Activated naive CD8-positive, alpha-beta T cell treated with anti-CD3 and anti-CD28 coated beads, Interleukin-2, amount 50 U/mL, for 24 hours (primary cell): Measurements from ENCODE around the gene CCDC154.

ENCODE experiments used
- ATAC-seq: fragments of 150-1000 bp; cut with Tn5 transposase; one replicate; pipeline ENCODE4 v1.10.0; 2021
- DNase-seq: peaks from one replicate; pipeline ENCODE4 v3.0.0; 2021
- H3K27ac Mint-ChIP-seq: one replicate; pipeline ENCODE4 v1.8.0; 2021; ENCODE audit warnings: mild to moderate bottlenecking, mixed read lengths
- H3K27me3 Mint-ChIP-seq: one replicate; pipeline ENCODE4 v1.8.0; 2021; ENCODE audit warnings: mixed read lengths
- H3K36me3 Mint-ChIP-seq: one replicate; pipeline ENCODE4 v1.8.0; 2021; ENCODE audit warnings: low read depth, mixed read lengths
- H3K4me1 Mint-ChIP-seq: one replicate; pipeline ENCODE4 v1.8.0; 2021; ENCODE audit warnings: mixed read lengths
- H3K4me3 Mint-ChIP-seq: one replicate; pipeline ENCODE4 v1.8.0; 2021; ENCODE audit warnings: mild to moderate bottlenecking, moderate library complexity, mixed read lengths
- H3K9me3 Mint-ChIP-seq: one replicate; pipeline ENCODE4 v1.8.0; 2021; ENCODE audit warnings: mixed read lengths

The CCDC154 gene

DNA sequence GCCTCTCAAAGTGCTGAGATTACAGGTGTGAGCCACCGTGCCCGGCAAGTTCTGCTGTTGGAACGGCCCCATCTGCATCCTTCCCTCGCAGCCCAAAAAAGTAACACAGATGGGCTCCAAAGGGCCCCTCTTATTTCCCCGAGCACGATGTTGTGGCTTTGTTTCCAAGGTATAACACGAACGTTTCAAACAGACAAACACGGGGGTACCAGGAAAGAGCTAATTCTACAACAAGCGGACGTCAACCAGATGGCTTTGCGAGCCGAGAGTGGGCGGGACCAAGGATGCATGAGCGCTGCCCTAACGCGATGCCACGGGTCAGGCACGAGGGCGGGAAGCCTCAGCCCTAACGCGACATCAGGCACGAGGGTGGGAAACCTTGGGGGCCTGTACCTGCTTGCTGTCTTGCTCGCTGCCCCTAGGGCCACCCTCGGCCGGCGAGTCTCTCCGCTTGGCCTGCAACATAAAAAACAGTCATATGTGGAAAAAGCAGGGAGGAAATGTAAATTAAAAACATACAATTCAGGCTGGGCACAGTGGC is 54.0 kb downstream of the CCDC154 start:
- ATAC-seq (no peak), DNase-seq (no peak)
- no peak overlapping the region for H3K4me3 Mint-ChIP-seq
- no peaks in the 10 kb centered on the region for H3K9me3 Mint-ChIP-seq
- peaks cover 2% of the 10 kb centered on the region for H3K36me3 Mint-ChIP-seq
- H3K27ac Mint-ChIP-seq = no peak overlapping the region
- H3K27me3 Mint-ChIP-seq = no peaks in the 10 kb centered on the region
- H3K4me1 Mint-ChIP-seq = no peaks in the 10 kb centered on the region

- H3K36me3 Mint-ChIP-seq = peaks cover 4% of the 10 kb centered on the region
- DNase-seq = no peak
- no peak overlapping the region for H3K27ac Mint-ChIP-seq
- no peaks in the 10 kb centered on the region for H3K9me3 Mint-ChIP-seq
- ATAC-seq = no peak
- no peaks in the 10 kb centered on the region for H3K27me3 Mint-ChIP-seq
- H3K4me1 Mint-ChIP-seq = no peaks in the 10 kb centered on the region
- no peak overlapping the region for H3K4me3 Mint-ChIP-seq
Observed at GRCh38 chr16:1389762-1390161, 54.6 kb downstream of the CCDC154 start.

GRCh38 chr16:1387331-1387730 is 57.0 kb downstream of the CCDC154 start:
- no peak for ATAC-seq

GRCh38 chr16:1385232-1385631 is 59.1 kb downstream of the CCDC154 start:
- H3K4me1 Mint-ChIP-seq = peaks cover under 1% of the 10 kb centered on the region
- ATAC-seq (no peak), DNase-seq (no peak)
- H3K27me3 Mint-ChIP-seq = no peaks in the 10 kb centered on the region
- no peak overlapping the region for H3K27ac Mint-ChIP-seq
- peaks cover 3% of the 10 kb centered on the region for H3K36me3 Mint-ChIP-seq
- no peak overlapping the region for H3K4me3 Mint-ChIP-seq
- no peaks in the 10 kb centered on the region for H3K9me3 Mint-ChIP-seq

More at GRCh38 chr16:1387331-1387730, 57.0 kb downstream of the CCDC154 start:
- H3K36me3 Mint-ChIP-seq = peaks cover 5% of the 10 kb centered on the region
- no peaks in the 10 kb centered on the region for H3K27me3 Mint-ChIP-seq
- no peaks in the 10 kb centered on the region for H3K4me1 Mint-ChIP-seq
- H3K4me3 Mint-ChIP-seq = no peak overlapping the region
- H3K27ac Mint-ChIP-seq = no peak overlapping the region
- DNase-seq = no peak
- H3K9me3 Mint-ChIP-seq = no peaks in the 10 kb centered on the region
